HCT116 (cell line): Measurements from ENCODE around the gene BCAR3. TPM values are rescaled to one million over a fixed set of nuclear protein-coding genes. Genes with fewer than 3 reads are reported as not detected.

Experiments used
- ATAC-seq: fragments of 200-7000 bp; cut with Tn5 transposase; 2 replicates; pipeline ENCODE4 v1.9.1; 2020; ENCODE audit warnings: mild to moderate bottlenecking, moderate library complexity
- BruUV-seq: library from RNA; stranded (reverse); fragments of 400-500 nt; replicated peaks from 2 replicates; lab custom pipeline; 2021; lab: Mats Ljungman, UMichigan
- CTCF ChIA-PET: fragments of 300-600 bp; sonication (Branson Sonifier 250); formaldehyde crosslinking; loops from one replicate; lab custom pipeline; 2021; ENCODE audit warnings: antibody characterized with exemption; lab: Charles Lee
- POLR2A ChIA-PET: fragments of 300-600, 350-600 bp; sonication (Branson Sonifier 250); formaldehyde crosslinking; loops from one replicate; lab custom pipeline; 2021; ENCODE audit warnings: antibody characterized with exemption; lab: Charles Lee
- RAD21 ChIA-PET, 2 experiments: fragments of 300-600 bp; sonication (Branson Sonifier 250); formaldehyde crosslinking; loops; one replicate each; lab custom pipeline; 2023; ENCODE audit warnings: low total read pairs in 2 of 2; ENCODE audit not compliant: uncharacterized antibody in 2 of 2, unreplicated experiment in 2 of 2, low non-redundant PET in 1 of 2; lab: Charles Lee
- DNase-seq: peaks from one replicate; pipeline ENCODE4 v3.0.0-alpha.2; 2010; ENCODE audit warnings: low read depth, low spot score
- H2AFZ ChIP-seq: fragments of 200-600 bp; shearing (Covaris generic), sonication (generic); 2 replicates; pipeline ENCODE4 v1.6.1; 2017; ENCODE audit warnings: low read depth, mixed run types, mixed read lengths, antibody characterized with exemption, low read length; ENCODE audit not compliant: poor library complexity, severe bottlenecking
- H3K27ac ChIP-seq: 2 replicates; pipeline ENCODE4 v1.5.1; 2012; ENCODE audit warnings: low read depth, low read length
- H3K27me3 ChIP-seq: fragments of 200-600 bp; sonication (generic); 2 replicates; pipeline ENCODE4 v1.6.1; 2016; ENCODE audit warnings: mixed run types, low read length, mixed read lengths; ENCODE audit not compliant: insufficient read depth
- H3K36me3 ChIP-seq, 2 experiments: fragments of 200-500 bp in 1 of 2; fragments of 200-600 bp in 1 of 2; sonication (Bioruptor generic) in 1 of 2; sonication (generic) in 1 of 2; 2 replicates each; pipeline versions ENCODE4 v1.5.1 to v1.6.1; 2014 to 2016; ENCODE audit warnings: low read length in 2 of 2, inconsistent platforms in 1 of 2, mixed read lengths in 1 of 2, mixed run types in 1 of 2; ENCODE audit not compliant: insufficient read depth in 2 of 2, control insufficient read depth in 1 of 2
- H3K4me1 ChIP-seq, 2 experiments: fragments of 200-600 bp in 1 of 2; sonication (generic) in 1 of 2; 2 replicates each; pipeline versions ENCODE4 v1.5.1 to v1.6.1; 2012 to 2017; ENCODE audit warnings: low read length in 2 of 2, inconsistent platforms in 1 of 2, mild to moderate bottlenecking in 1 of 2, mixed read lengths in 1 of 2, mixed run types in 1 of 2, moderate library complexity in 1 of 2; ENCODE audit not compliant: insufficient read depth in 2 of 2, control insufficient read depth in 1 of 2
- H3K4me2 ChIP-seq: fragments of 200-600 bp; sonication (generic); 2 replicates; pipeline ENCODE4 v1.6.1; 2017; ENCODE audit warnings: mixed run types, low read length, mixed read lengths
- H3K4me3 ChIP-seq, 2 experiments: fragments of 200-600 bp in 1 of 2; sonication (generic) in 1 of 2; replicated peaks in 1 of 2; 2 replicates each; pipeline ENCODE4 v1.5.1; 2011 to 2016; ENCODE audit warnings: low read length in 2 of 2, control low read depth in 1 of 2, low read depth in 1 of 2, mild to moderate bottlenecking in 1 of 2, mixed read lengths in 1 of 2, mixed run types in 1 of 2
- H3K79me2 ChIP-seq: fragments of 200-600 bp; sonication (generic); 2 replicates; pipeline ENCODE4 v1.6.1; 2017; ENCODE audit warnings: mild to moderate bottlenecking, mixed run types, low read length, moderate library complexity, mixed read lengths; ENCODE audit not compliant: insufficient read depth
- H3K9ac ChIP-seq: fragments of 200-600 bp; sonication (generic); 2 replicates; pipeline ENCODE4 v1.6.1; 2016; ENCODE audit warnings: low read length, mixed read lengths
- H3K9me2 ChIP-seq: fragments of 200-600 bp; sonication (generic), shearing (Covaris generic); 2 replicates; pipeline ENCODE4 v1.6.1; 2017; ENCODE audit warnings: mixed run types, mild to moderate bottlenecking, moderate library complexity; ENCODE audit not compliant: insufficient read depth
- H3K9me3 ChIP-seq, 2 experiments: fragments of 200-500 bp in 1 of 2; fragments of 200-600 bp in 1 of 2; sonication (Bioruptor generic) in 1 of 2; sonication (generic) in 1 of 2; 2 replicates each; pipeline ENCODE4 v1.6.1; 2014 to 2017; ENCODE audit warnings: low read length in 2 of 2, mixed read lengths in 2 of 2, inconsistent platforms in 1 of 2, low read depth in 1 of 2, mild to moderate bottlenecking in 1 of 2, mixed run types in 1 of 2, moderate library complexity in 1 of 2; ENCODE audit not compliant: control insufficient read depth in 1 of 2, insufficient read depth in 1 of 2
- H4K20me1 ChIP-seq: fragments of 200-600 bp; sonication (generic), shearing (Covaris generic); 2 replicates; pipeline ENCODE4 v1.6.1; 2017; ENCODE audit warnings: mixed run types, mild to moderate bottlenecking, moderate library complexity; ENCODE audit not compliant: insufficient read depth
- EGR1 ChIP-seq: IDR thresholded peaks from 2 replicates; pipeline ENCODE4 v1.6.1; 2012; ENCODE audit warnings: low read depth
- JUND ChIP-seq: IDR thresholded peaks from 2 replicates; pipeline ENCODE4 v1.6.1; 2012
- POLR2AphosphoS5 ChIP-seq: IDR thresholded peaks from 2 replicates; pipeline ENCODE4 v1.6.1; 2011; ENCODE audit warnings: mild to moderate bottlenecking, low read depth, low read length, moderate library complexity
- intact Hi-C: fragments of 100-400 bp; cut with micrococcal nuclease; formaldehyde crosslinking; loops from 2 replicates; pipeline ENCODE4 v1.10.0; 2022
- total RNA-seq: library from RNA; stranded (reverse); gene quantifications from one replicate; pipeline ENCODE4 v1.2.1, GENCODE V29; 2021; ENCODE audit not compliant: unreplicated experiment
- TF ChIP-seq, protein P1 (sequence below): IDR thresholded peaks from 2 replicates; pipeline ENCODE4 v1.6.1; 2012
- TF ChIP-seq, protein P2 (sequence below): IDR thresholded peaks from 2 replicates; pipeline ENCODE4 v1.6.1; 2012; ENCODE audit warnings: low read depth

The BCAR3 gene
- total RNA-seq, 1 experiment from 2014 or later, result 24.5 TPM

DNA sequence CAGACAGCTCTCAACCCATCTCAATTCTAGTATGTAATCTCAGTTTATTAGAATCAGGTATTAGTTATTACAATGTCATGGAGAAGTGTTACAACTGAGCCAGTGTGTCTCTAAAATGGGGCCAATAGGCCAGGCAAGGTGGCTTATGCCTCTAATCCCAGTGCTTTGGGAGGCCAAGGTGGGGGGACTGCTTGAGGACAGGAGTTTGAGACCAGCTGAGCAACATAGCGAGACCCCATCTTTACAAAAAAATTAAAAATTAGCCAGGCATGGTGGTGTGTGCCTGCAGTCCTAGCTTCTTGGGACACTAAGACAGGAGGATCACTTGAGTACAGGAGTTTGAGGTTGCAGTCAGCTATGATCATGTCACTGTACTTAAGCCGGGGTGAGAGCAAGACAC is 104.9 kb downstream of the BCAR3 start:
- H3K79me2 ChIP-seq, result peaks cover 9% of the 10 kb centered on the region; the same call in 1 of the 2 replicates

More for the DNA sequence above, 104.9 kb downstream of the BCAR3 start:
- H3K27ac ChIP-seq, result no peak overlapping the region
- ChIA-PET CTCF (no interaction called here), RAD21 (no interaction called here), POLR2A (interaction anchor here (1.3 kb wide), 1 partner anchor 15 kb away, joined by 3 read pairs; no protein-coding TSS in a partner anchor)
- no peak overlapping the region for H3K4me2 ChIP-seq
- H3K9me2 ChIP-seq, result no peaks in the 10 kb centered on the region
- H3K9me3 ChIP-seq, result no peaks in the 10 kb centered on the region
- H4K20me1 ChIP-seq, result no peaks in the 10 kb centered on the region
- intact Hi-C loops, result no loop called here
- H3K27me3 ChIP-seq, result no peaks in the 10 kb centered on the region
- DNase-seq, result no peak
- H2AFZ ChIP-seq, result no peak overlapping the region
- no peak overlapping the region for H3K9ac ChIP-seq
- no TSS peak for BruUV-seq
- H3K36me3 ChIP-seq, result peaks cover 0 to 49% of the 10 kb centered on the region in 2 experiments; a peak in 1 of 4 replicates
- TF ChIP-seq, protein P1, sequence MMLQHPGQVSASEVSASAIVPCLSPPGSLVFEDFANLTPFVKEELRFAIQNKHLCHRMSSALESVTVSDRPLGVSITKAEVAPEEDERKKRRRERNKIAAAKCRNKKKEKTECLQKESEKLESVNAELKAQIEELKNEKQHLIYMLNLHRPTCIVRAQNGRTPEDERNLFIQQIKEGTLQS, result no peak
- TF ChIP-seq POLR2AphosphoS5 (no peak), JUND (no peak), EGR1 (no peak)
- TF ChIP-seq, protein P2, sequence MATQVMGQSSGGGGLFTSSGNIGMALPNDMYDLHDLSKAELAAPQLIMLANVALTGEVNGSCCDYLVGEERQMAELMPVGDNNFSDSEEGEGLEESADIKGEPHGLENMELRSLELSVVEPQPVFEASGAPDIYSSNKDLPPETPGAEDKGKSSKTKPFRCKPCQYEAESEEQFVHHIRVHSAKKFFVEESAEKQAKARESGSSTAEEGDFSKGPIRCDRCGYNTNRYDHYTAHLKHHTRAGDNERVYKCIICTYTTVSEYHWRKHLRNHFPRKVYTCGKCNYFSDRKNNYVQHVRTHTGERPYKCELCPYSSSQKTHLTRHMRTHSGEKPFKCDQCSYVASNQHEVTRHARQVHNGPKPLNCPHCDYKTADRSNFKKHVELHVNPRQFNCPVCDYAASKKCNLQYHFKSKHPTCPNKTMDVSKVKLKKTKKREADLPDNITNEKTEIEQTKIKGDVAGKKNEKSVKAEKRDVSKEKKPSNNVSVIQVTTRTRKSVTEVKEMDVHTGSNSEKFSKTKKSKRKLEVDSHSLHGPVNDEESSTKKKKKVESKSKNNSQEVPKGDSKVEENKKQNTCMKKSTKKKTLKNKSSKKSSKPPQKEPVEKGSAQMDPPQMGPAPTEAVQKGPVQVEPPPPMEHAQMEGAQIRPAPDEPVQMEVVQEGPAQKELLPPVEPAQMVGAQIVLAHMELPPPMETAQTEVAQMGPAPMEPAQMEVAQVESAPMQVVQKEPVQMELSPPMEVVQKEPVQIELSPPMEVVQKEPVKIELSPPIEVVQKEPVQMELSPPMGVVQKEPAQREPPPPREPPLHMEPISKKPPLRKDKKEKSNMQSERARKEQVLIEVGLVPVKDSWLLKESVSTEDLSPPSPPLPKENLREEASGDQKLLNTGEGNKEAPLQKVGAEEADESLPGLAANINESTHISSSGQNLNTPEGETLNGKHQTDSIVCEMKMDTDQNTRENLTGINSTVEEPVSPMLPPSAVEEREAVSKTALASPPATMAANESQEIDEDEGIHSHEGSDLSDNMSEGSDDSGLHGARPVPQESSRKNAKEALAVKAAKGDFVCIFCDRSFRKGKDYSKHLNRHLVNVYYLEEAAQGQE, result no peak
- H3K4me3 ChIP-seq, result no peak overlapping the region
- no peak for ATAC-seq
- H3K4me1 ChIP-seq, result no peaks in the 10 kb centered on the region
